HG03457 (cell line): ENCODE data around the gene ZFAND4.
A peak's percentile ranks its signal among the peaks of the same experiment; 100 is the strongest.
"Not testable (repeated sequence)": the region's sequence is repeated elsewhere in the genome, so short reads cannot be mapped to it uniquely, and the experiment has no call there.

Experiments used
- ATAC-seq: cut with Tn5 transposase; IDR thresholded peaks from one replicate; pipeline ENCODE4 v1.9.1; 2021; ENCODE audit warnings: moderate number of reproducible peaks; ENCODE audit not compliant: unreplicated experiment

ZFAND4 gene

GRCh38 chr10:45672181-45673073 lies at the start of gene ZFAND4:
ZFAND4 (minus strand) TSS chr10:45672772; CDS start chr10:45663725, 9,047 bp downstream.
- peak; percentile 96 for ATAC-seq

GRCh38 chr10:45721503-45721902 lies 48.9 kb upstream of the ZFAND4 start:
- not testable (repeated sequence) for ATAC-seq

GRCh38 chr10:45717642-45718041 lies 45.1 kb upstream of the ZFAND4 start:
- not testable (repeated sequence) for ATAC-seq

GRCh38 chr10:45717053-45717452 lies 44.5 kb upstream of the ZFAND4 start:
- ATAC-seq = not testable (repeated sequence)

- not testable (repeated sequence) for ATAC-seq
Measured at GRCh38 chr10:45711223-45711622, 38.7 kb upstream of the ZFAND4 start.

GRCh38 chr10:45710200-45710796 lies 37.7 kb upstream of the ZFAND4 start:
- peak; percentile 85 for ATAC-seq

- ATAC-seq = not testable (repeated sequence)
Measured at GRCh38 chr10:45678467-45678866, 5.9 kb upstream of the ZFAND4 start.

GRCh38 chr10:45675388-45675787 lies 2.8 kb upstream of the ZFAND4 start:
- no peak for ATAC-seq

GRCh38 chr10:45673074-45673648 lies 589 bp upstream of the ZFAND4 start:
- ATAC-seq = no peak

- ATAC-seq = not testable (repeated sequence)
Measured at GRCh38 chr10:45671300-45671699, 1.3 kb downstream of the ZFAND4 start.

- not testable (repeated sequence) for ATAC-seq
Measured at GRCh38 chr10:45669897-45670296, 2.7 kb downstream of the ZFAND4 start.

- no peak for ATAC-seq
Measured at GRCh38 chr10:45660876-45661411, 11.6 kb downstream of the ZFAND4 start.

- ATAC-seq = no peak
Measured at GRCh38 chr10:45657033-45657926, 15.3 kb downstream of the ZFAND4 start.

- no peak for ATAC-seq
Measured at GRCh38 chr10:45655219-45655618, 17.4 kb downstream of the ZFAND4 start.

- ATAC-seq = not testable (repeated sequence)
Measured at GRCh38 chr10:45654753-45655141, 17.8 kb downstream of the ZFAND4 start.

- ATAC-seq = peak; percentile 58
Measured at GRCh38 chr10:45653454-45653853, 19.1 kb downstream of the ZFAND4 start.

GRCh38 chr10:45652511-45652910 lies 20.1 kb downstream of the ZFAND4 start:
- no peak for ATAC-seq

- ATAC-seq = no peak
Measured at GRCh38 chr10:45649296-45649695, 23.3 kb downstream of the ZFAND4 start.

- no peak for ATAC-seq
Measured at GRCh38 chr10:45647118-45647517, 25.5 kb downstream of the ZFAND4 start.

- ATAC-seq = no peak
Measured at GRCh38 chr10:45646384-45647050, 26.1 kb downstream of the ZFAND4 start.
